22Rv1 (cell line): ENCODE measurements around the gene UVRAG.

Source experiments
- ZFX ChIP-seq: fragments of 450-650 bp; IDR thresholded peaks from 2 replicates; pipeline ENCODE4 v1.6.1; 2017; ENCODE audit warnings: antibody characterized with exemption, borderline replicate concordance
- TF ChIP-seq, protein P1 (sequence below): fragments of 450-650 bp; IDR thresholded peaks from 2 replicates; pipeline ENCODE4 v1.5.1; 2017; ENCODE audit warnings: mild to moderate bottlenecking

- TF ChIP-seq, protein P1, sequence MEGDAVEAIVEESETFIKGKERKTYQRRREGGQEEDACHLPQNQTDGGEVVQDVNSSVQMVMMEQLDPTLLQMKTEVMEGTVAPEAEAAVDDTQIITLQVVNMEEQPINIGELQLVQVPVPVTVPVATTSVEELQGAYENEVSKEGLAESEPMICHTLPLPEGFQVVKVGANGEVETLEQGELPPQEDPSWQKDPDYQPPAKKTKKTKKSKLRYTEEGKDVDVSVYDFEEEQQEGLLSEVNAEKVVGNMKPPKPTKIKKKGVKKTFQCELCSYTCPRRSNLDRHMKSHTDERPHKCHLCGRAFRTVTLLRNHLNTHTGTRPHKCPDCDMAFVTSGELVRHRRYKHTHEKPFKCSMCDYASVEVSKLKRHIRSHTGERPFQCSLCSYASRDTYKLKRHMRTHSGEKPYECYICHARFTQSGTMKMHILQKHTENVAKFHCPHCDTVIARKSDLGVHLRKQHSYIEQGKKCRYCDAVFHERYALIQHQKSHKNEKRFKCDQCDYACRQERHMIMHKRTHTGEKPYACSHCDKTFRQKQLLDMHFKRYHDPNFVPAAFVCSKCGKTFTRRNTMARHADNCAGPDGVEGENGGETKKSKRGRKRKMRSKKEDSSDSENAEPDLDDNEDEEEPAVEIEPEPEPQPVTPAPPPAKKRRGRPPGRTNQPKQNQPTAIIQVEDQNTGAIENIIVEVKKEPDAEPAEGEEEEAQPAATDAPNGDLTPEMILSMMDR: no peak
- no peak for TF ChIP-seq ZFX
These were observed 272.7 kb downstream of the UVRAG start for GRCh38 chr11:76087749-76088148.
